D721Med (cell line): ENCODE measurements around the gene ORM1.
A peak's percentile ranks its signal among the peaks of the same experiment; 100 is the strongest.

Experiments
- DNase-seq: peaks from one replicate; pipeline ENCODE4 v3.0.0; 2011; ENCODE audit warnings: low spot score; ENCODE audit not compliant: insufficient read length
- FAIRE-seq: peaks from 2 replicates; lab custom pipeline; 2011; peaks lifted over from hg19 to GRCh38; lab: Jason Lieb, UNC
- CTCF ChIP-seq: IDR thresholded peaks from 2 replicates; pipeline ENCODE4 v1.5.1; 2012; ENCODE audit warnings: mild to moderate bottlenecking, control low read depth; ENCODE audit not compliant: insufficient read depth; ENCODE audit errors: missing control alignments

ORM1 gene

GRCh38 chr9:114288193-114289091 lies 34.5 kb upstream of the ORM1 start:
- DNase-seq (no peak), FAIRE-seq (no peak)

GRCh38 chr9:114289106-114289505 lies 33.8 kb upstream of the ORM1 start:
- no peak for FAIRE-seq
- DNase-seq, result no peak
- TF ChIP-seq CTCF, result no peak

More at GRCh38 chr9:114288193-114289091, 34.5 kb upstream of the ORM1 start:
- TF ChIP-seq CTCF, result no peak

GRCh38 chr9:114289571-114290481 lies 33.1 kb upstream of the ORM1 start:
- no peak for FAIRE-seq
- TF ChIP-seq CTCF, result no peak
- no peak for DNase-seq

GRCh38 chr9:114290561-114290986 lies 32.3 kb upstream of the ORM1 start:
- DNase-seq (no peak), FAIRE-seq (no peak)
- no peak for TF ChIP-seq CTCF

- no peak for FAIRE-seq
- TF ChIP-seq CTCF, result peak; percentile 87
- DNase-seq, result peak; percentile 39
These were observed 31.8 kb upstream of the ORM1 start for GRCh38 chr9:114291064-114291474.

- no peak for FAIRE-seq
These were observed 30.9 kb upstream of the ORM1 start for GRCh38 chr9:114291886-114292590.

More at GRCh38 chr9:114291886-114292590, 30.9 kb upstream of the ORM1 start:
- no peak for DNase-seq
- TF ChIP-seq CTCF, result no peak
